Ishikawa (cell line): ENCODE data around the gene PRIMA1.

ENCODE experiments used
- CEBPB ChIP-seq: IDR thresholded peaks from 2 replicates; pipeline ENCODE4 v1.6.1; 2012
- CREB1 ChIP-seq: IDR thresholded peaks from 2 replicates; pipeline ENCODE4 v1.6.1; 2012; ENCODE audit warnings: low read depth
- EGR1 ChIP-seq: IDR thresholded peaks from 2 replicates; pipeline ENCODE4 v1.6.1; 2012
- EP300 ChIP-seq: IDR thresholded peaks from 2 replicates; pipeline ENCODE4 v1.6.1; 2012; ENCODE audit warnings: borderline replicate concordance
- FOXM1 ChIP-seq: IDR thresholded peaks from 2 replicates; pipeline ENCODE4 v1.6.1; 2012; ENCODE audit warnings: low read depth, borderline replicate concordance
- NFIC ChIP-seq: IDR thresholded peaks from 2 replicates; pipeline ENCODE4 v1.6.1; 2012
- RAD21 ChIP-seq: IDR thresholded peaks from 2 replicates; pipeline ENCODE4 v1.6.1; 2012; ENCODE audit warnings: low read depth
- TAF1 ChIP-seq: IDR thresholded peaks from 2 replicates; pipeline ENCODE4 v1.6.1; 2012; ENCODE audit warnings: low read depth, mild to moderate bottlenecking
- TCF12 ChIP-seq: IDR thresholded peaks from 2 replicates; pipeline ENCODE4 v1.6.1; 2012; ENCODE audit warnings: low read depth
- TEAD4 ChIP-seq: IDR thresholded peaks from 2 replicates; pipeline ENCODE4 v1.6.1; 2012
- YY1 ChIP-seq: IDR thresholded peaks from 2 replicates; pipeline ENCODE4 v1.6.1; 2012; ENCODE audit warnings: low read depth
- ZBTB7A ChIP-seq: IDR thresholded peaks from 2 replicates; pipeline ENCODE4 v1.6.1; 2012; ENCODE audit warnings: low read depth
- TF ChIP-seq, protein P1 (sequence below): IDR thresholded peaks from 2 replicates; pipeline ENCODE4 v1.6.1; 2012
- TF ChIP-seq, protein P2 (sequence below): IDR thresholded peaks from 2 replicates; pipeline ENCODE4 v1.6.1; 2012
- TF ChIP-seq, protein P3 (sequence below): IDR thresholded peaks from 2 replicates; pipeline ENCODE4 v1.6.1; 2012; ENCODE audit warnings: low read depth, mild to moderate bottlenecking

Gene PRIMA1

DNA sequence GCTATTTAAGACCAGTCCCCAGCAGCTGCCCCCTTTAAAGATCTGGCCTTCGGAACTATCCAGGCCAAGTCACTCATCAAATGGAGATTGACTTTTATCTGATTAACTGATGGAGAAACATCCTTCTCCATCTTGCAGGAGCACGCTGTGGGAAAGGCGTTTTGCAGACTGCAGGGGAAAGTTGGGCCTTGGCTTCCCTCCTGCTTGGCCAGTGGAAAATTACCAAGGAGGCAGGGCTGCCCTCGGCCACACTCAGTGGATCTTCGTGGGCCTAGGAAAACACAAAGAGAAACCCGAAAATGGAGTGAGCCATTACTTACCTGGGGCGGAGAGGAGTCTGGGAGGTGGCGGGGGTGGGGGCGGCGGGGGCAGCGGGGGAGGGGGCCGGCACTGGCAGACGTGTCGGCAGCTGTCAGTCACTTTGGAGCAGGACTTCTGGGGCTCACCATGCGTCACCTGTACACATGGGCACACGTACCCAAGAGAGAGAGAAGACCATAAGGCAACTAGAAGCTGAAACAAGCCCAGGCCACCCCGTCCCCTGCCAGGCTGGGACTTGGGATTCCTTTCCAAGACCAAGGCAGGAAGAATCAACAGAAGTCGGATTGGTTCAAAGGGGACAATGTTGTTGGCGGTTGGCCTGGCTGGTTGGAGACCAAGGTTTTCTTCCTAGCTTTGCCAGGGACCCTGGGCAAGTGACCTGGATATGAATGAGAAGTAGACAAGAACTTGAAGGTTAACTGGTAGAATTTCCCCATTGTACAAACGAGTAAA lies 9.2 kb downstream of the PRIMA1 start:
- TF ChIP-seq, protein P1, sequence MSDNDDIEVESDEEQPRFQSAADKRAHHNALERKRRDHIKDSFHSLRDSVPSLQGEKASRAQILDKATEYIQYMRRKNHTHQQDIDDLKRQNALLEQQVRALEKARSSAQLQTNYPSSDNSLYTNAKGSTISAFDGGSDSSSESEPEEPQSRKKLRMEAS = no peak
- no peak for TF ChIP-seq CEBPB
- TF ChIP-seq NFIC = no peak
- TF ChIP-seq, protein P2, sequence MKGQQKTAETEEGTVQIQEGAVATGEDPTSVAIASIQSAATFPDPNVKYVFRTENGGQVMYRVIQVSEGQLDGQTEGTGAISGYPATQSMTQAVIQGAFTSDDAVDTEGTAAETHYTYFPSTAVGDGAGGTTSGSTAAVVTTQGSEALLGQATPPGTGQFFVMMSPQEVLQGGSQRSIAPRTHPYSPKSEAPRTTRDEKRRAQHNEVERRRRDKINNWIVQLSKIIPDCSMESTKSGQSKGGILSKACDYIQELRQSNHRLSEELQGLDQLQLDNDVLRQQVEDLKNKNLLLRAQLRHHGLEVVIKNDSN = no peak
- no peak for TF ChIP-seq EGR1
- no peak for TF ChIP-seq FOXM1
- no peak for TF ChIP-seq CREB1
- TF ChIP-seq TEAD4 = no peak
- TF ChIP-seq EP300 = no peak
- TF ChIP-seq, protein P3, sequence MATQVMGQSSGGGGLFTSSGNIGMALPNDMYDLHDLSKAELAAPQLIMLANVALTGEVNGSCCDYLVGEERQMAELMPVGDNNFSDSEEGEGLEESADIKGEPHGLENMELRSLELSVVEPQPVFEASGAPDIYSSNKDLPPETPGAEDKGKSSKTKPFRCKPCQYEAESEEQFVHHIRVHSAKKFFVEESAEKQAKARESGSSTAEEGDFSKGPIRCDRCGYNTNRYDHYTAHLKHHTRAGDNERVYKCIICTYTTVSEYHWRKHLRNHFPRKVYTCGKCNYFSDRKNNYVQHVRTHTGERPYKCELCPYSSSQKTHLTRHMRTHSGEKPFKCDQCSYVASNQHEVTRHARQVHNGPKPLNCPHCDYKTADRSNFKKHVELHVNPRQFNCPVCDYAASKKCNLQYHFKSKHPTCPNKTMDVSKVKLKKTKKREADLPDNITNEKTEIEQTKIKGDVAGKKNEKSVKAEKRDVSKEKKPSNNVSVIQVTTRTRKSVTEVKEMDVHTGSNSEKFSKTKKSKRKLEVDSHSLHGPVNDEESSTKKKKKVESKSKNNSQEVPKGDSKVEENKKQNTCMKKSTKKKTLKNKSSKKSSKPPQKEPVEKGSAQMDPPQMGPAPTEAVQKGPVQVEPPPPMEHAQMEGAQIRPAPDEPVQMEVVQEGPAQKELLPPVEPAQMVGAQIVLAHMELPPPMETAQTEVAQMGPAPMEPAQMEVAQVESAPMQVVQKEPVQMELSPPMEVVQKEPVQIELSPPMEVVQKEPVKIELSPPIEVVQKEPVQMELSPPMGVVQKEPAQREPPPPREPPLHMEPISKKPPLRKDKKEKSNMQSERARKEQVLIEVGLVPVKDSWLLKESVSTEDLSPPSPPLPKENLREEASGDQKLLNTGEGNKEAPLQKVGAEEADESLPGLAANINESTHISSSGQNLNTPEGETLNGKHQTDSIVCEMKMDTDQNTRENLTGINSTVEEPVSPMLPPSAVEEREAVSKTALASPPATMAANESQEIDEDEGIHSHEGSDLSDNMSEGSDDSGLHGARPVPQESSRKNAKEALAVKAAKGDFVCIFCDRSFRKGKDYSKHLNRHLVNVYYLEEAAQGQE = no peak
- no peak for TF ChIP-seq TAF1
- no peak for TF ChIP-seq ZBTB7A
- TF ChIP-seq TCF12 = no peak
- no peak for TF ChIP-seq RAD21
- TF ChIP-seq YY1 = no peak

DNA sequence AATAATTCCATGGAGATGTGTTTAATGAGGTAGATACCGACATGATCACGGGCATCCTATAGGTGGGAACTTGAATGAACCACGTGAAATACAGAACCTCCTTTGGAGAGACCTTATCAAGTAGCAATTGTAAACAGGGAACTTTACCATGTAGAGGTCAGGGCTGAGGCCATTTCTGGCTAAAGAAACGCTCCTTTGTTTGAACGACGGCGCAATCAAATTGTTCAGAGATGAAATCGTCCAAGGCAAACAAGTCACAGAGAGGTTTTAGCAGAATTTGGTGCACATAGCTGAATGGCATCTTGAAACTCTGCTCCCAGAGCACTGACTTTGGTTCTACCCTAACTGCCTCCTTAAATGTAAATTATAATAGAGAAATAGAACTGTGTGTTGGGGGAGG lies 9.8 kb downstream of the PRIMA1 start:
- TF ChIP-seq YY1 = no peak
- no peak for TF ChIP-seq FOXM1
- no peak for TF ChIP-seq EGR1
- TF ChIP-seq, protein P3 = no peak
- no peak for TF ChIP-seq TAF1
- no peak for TF ChIP-seq EP300

DNA sequence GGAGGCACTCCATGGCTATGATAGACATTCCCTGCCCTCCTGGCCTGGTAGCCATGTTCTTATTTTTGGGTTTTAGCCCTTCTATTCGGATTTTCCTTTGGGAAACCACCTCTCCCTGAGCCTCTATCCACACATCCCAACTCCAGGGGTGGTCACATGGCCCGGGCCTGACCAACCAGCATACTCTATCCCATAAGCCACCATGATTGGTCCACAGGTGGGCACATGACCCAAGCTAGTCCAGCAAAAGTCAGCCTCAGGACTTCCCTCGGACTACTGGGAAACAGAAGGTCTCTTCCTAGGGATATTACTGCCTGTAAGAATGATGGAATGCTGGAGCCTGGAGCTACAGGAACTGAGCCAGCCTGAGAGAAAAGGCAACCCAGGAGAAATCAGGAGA lies 12.5 kb downstream of the PRIMA1 start:
- TF ChIP-seq, protein P2 = peak; percentile 87
- no peak for TF ChIP-seq TAF1

DNA sequence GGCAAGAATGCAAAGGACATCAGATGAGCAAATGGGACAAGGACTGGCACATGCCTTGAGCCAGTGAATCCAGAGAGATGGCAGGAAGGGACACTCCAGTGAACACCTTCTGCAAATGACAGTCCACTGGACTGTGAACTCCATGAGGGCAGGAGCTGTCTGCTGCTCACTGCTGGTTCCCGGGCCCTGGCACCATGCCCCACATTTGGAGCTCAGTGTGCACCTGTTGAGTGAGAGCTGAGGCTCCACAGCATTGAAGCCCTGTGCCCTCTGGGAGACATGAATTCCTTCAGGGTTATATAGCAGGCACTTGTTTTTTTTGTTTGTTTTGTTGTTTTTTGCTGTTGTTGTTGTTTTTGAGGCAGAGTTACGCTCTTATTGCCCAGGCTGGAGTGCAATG lies 13.1 kb downstream of the PRIMA1 start:
- TF ChIP-seq, protein P3 = no peak
- TF ChIP-seq TEAD4 = no peak
- TF ChIP-seq, protein P1 = no peak
- TF ChIP-seq ZBTB7A = no peak
- TF ChIP-seq EGR1 = no peak
- TF ChIP-seq TCF12 = no peak
- TF ChIP-seq RAD21 = no peak
- TF ChIP-seq YY1 = no peak
- no peak for TF ChIP-seq CREB1
- no peak for TF ChIP-seq CEBPB
- no peak for TF ChIP-seq NFIC
- TF ChIP-seq FOXM1 = no peak
- TF ChIP-seq EP300 = no peak
- no peak for TF ChIP-seq TAF1
- TF ChIP-seq, protein P2 = no peak
